ENCODE data around the gene TMEM273. TPM values are rescaled to one million over a fixed set of nuclear protein-coding genes. Genes with fewer than 3 reads are reported as not detected.

The TMEM273 gene
- total RNA-seq, 2 experiments from 2014 or later: 44.9 to 72.0 TPM

DNA sequence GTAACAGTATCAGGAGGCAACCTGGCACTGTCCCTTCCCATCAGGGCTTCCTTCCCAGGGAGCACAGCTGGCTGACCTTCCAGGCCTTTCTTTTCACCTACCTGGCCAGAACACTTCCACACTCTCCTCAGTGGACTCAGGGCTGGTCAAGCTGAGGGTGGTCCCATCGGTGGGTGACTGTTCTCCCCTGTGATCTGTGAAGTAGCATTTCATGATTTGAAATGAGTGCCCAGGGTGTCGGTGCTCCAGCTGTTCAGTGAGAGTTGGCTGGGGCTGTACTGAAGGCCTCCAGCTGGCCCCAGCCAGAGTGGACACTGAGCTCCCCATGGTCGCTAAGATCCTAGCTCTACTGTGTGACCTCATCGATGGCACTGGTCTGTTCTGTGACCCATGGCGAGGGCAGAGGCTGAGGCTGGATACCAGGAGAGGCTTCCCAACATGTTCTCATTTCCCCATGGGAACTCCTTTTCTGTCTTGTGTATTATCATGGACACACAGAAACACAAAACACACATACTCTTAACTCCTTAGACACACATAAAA, 54.4 kb downstream of the TMEM273 start, which contains the start of gene FAM170B:
FAM170B (minus strand) TSS at position 316 of the 543 bp plus-strand sequence; CDS start at position 213, 103 bp downstream.
- Mint-ChIP-seq H3K9me3 (ENCODE audit: low read depth) (no peaks in the 10 kb centered on the region), H3K36me3 (no peaks in the 10 kb centered on the region), H3K27ac (no peak within 1 kb of the TSS), H3K27me3 (peaks cover 36% of the 10 kb centered on the region), H3K4me3 (no peak within 1 kb of the TSS), H3K4me1 (peaks cover 3% of the 10 kb centered on the region)
- DNase-seq (no peak), ATAC-seq (no peak)
- CTCF ChIA-PET: no interaction called here

DNA sequence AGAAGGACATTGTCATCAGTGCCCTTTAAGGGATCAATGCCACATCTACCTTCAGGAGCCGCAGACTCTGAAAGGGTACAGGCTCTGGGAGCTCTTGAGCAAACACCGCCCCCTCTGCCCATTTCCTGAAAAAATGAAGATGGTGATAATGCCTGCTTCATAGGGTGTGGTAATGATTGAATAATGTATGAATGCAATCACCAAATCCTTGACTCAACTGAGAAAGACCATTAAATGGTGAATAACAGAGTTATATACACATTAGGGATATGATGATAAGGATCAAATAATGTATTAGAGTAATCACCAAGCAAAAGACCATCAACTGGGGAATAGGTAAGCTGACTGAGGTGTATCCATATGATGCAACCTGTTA, 55.8 kb downstream of the TMEM273 start:
- Mint-ChIP-seq H3K36me3 (no peaks in the 10 kb centered on the region), H3K27ac (no peak overlapping the region), H3K27me3 (peaks cover 44% of the 10 kb centered on the region), H3K4me1 (peaks cover 3% of the 10 kb centered on the region), H3K4me3 (no peak overlapping the region), H3K9me3 (ENCODE audit: low read depth) (no peaks in the 10 kb centered on the region)
- CTCF ChIA-PET: no interaction called here
- no peak for DNase-seq
- no peak for ATAC-seq

GRCh38 chr10:49131507-49132361, 56.5 kb downstream of the TMEM273 start:
- Mint-ChIP-seq H3K36me3 (no peaks in the 10 kb centered on the region), H3K9me3 (ENCODE audit: low read depth) (no peaks in the 10 kb centered on the region), H3K27me3 (peaks cover 43% of the 10 kb centered on the region), H3K4me1 (peaks cover 3% of the 10 kb centered on the region), H3K4me3 (no peak overlapping the region), H3K27ac (no peak overlapping the region)
- CTCF ChIA-PET: no interaction called here
- no peak for DNase-seq
- no peak for ATAC-seq

DNA sequence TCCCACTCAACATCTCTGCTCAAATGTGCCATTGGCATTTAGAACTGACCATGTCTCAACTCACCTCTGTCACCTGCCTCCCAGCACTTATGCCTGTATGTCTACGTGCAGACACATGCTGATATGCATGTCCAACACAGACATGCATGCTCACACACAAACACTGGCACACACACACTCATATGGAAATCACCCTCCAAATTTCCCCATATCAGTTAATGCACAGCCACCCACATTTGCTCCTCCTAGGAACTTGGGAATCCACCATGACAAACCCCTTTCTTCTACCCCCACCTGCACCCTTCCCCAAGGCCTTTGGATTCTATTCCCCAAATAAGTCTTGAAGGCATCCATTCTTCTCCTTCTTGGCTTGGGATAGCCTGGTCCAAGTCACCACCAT, 58.8 kb downstream of the TMEM273 start:
- no peaks in the 10 kb centered on the region for H3K36me3 Mint-ChIP-seq
- peaks cover 3% of the 10 kb centered on the region for H3K9me3 Mint-ChIP-seq (ENCODE audit: low read depth)
- DNase-seq: no peak
- peaks cover 34% of the 10 kb centered on the region for H3K27me3 Mint-ChIP-seq
- no peaks in the 10 kb centered on the region for H3K4me1 Mint-ChIP-seq
- CTCF ChIA-PET: no interaction called here
- H3K4me3 Mint-ChIP-seq: no peak overlapping the region
- no peak for ATAC-seq
- no peak overlapping the region for H3K27ac Mint-ChIP-seq

- CTCF ChIA-PET: no interaction called here
- DNase-seq (no peak), ATAC-seq (no peak)
- no peaks in the 10 kb centered on the region for H3K36me3 Mint-ChIP-seq
- H3K27ac Mint-ChIP-seq: no peak overlapping the region
- no peaks in the 10 kb centered on the region for H3K4me1 Mint-ChIP-seq
- H3K9me3 Mint-ChIP-seq (ENCODE audit: low read depth): peaks cover 4% of the 10 kb centered on the region
- H3K27me3 Mint-ChIP-seq: peaks cover 32% of the 10 kb centered on the region
- no peak overlapping the region for H3K4me3 Mint-ChIP-seq
Measured at GRCh38 chr10:49128854-49129253, 59.3 kb downstream of the TMEM273 start.

DNA sequence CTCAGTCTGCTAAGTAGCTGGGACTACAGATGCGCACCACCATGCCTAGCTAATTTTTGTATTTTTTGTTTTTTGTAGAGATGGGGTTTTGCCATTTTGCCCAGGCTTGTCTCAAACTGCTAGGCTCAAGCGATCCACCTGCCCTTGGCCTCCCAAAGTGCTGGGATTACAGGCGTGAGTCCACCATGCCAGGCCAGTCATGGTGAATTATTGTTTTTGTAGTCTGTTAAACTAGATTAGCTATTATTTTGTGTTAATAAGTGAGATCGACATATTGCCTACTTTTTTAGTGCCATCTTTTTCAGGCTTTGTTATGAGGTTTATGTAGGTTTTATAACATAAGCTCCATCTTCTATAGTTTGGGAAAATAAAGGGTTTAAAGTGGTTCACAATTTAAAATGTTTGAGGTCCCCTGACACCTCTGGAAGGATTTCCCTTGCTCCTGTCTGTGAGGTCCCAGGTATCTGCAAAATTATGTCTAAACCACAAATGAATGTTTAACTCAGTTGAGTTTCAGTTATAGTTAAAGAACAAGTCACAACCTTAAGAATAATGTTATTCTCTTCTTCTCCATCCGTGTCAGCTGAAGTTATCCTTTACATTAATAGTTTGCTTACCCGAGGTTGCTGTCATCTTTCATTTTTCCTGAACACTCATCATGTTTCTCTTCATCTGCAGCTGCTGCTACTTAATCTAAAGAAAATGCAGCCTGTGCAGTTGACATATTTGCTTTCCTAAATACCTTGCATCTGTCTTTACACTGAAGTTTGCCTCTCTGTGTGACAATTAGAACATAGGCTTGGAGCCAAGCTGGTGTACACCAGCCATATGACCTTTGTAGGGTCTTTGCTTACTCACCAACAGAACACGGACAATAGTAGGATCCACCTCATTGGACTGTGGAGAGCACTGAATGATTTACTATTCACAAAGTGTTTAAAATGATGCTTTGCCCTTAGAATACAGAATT, 63.9 kb downstream of the TMEM273 start:
- H3K27me3 Mint-ChIP-seq: peaks cover 43% of the 10 kb centered on the region
- ATAC-seq (no peak), DNase-seq (no peak)
- CTCF ChIA-PET: no interaction called here
- no peak overlapping the region for H3K4me3 Mint-ChIP-seq
- peaks cover 4% of the 10 kb centered on the region for H3K9me3 Mint-ChIP-seq (ENCODE audit: low read depth)
- no peak overlapping the region for H3K27ac Mint-ChIP-seq
- H3K36me3 Mint-ChIP-seq: no peaks in the 10 kb centered on the region
- no peaks in the 10 kb centered on the region for H3K4me1 Mint-ChIP-seq

- Mint-ChIP-seq H3K4me1 (no peaks in the 10 kb centered on the region), H3K27ac (no peak overlapping the region), H3K4me3 (no peak overlapping the region), H3K36me3 (no peaks in the 10 kb centered on the region), H3K27me3 (peaks cover 59% of the 10 kb centered on the region), H3K9me3 (ENCODE audit: low read depth) (peaks cover 4% of the 10 kb centered on the region)
- ATAC-seq (no peak), DNase-seq (no peak)
- CTCF ChIA-PET: interaction anchor here (0.6 kb wide), 1 partner anchor 329 kb away, joined by 3 read pairs; no protein-coding TSS in a partner anchor
Measured at GRCh38 chr10:49120911-49121310, 67.3 kb downstream of the TMEM273 start.

DNA sequence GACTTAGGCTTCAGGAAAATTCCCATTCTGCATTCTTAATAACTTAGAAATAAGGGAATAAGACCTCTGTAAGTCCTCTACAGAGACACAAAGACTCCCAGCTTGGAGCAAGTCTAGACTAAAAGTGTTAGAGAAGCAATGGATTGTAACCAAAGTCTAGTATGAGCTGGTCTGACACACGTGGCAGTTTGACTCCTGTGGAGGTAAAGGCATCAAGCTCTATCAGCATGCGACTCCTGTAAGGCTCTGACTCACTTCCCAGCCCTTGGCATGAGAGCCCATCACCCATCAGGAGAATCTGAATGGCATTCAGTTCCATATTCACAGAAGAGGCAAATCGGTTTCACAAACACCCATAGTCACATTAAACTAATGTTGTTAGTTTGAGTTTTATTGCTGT, 68.4 kb downstream of the TMEM273 start:
- H3K4me1 Mint-ChIP-seq: peaks cover 2% of the 10 kb centered on the region
- peaks cover 4% of the 10 kb centered on the region for H3K9me3 Mint-ChIP-seq (ENCODE audit: low read depth)
- no peak overlapping the region for H3K4me3 Mint-ChIP-seq
- ATAC-seq (no peak), DNase-seq (no peak)
- H3K27me3 Mint-ChIP-seq: peaks cover 63% of the 10 kb centered on the region
- no peak overlapping the region for H3K27ac Mint-ChIP-seq
- no peaks in the 10 kb centered on the region for H3K36me3 Mint-ChIP-seq
- CTCF ChIA-PET: interaction anchor here (0.9 kb wide), 1 partner anchor 463 kb away, joined by 4 read pairs; no protein-coding TSS in a partner anchor

DNA sequence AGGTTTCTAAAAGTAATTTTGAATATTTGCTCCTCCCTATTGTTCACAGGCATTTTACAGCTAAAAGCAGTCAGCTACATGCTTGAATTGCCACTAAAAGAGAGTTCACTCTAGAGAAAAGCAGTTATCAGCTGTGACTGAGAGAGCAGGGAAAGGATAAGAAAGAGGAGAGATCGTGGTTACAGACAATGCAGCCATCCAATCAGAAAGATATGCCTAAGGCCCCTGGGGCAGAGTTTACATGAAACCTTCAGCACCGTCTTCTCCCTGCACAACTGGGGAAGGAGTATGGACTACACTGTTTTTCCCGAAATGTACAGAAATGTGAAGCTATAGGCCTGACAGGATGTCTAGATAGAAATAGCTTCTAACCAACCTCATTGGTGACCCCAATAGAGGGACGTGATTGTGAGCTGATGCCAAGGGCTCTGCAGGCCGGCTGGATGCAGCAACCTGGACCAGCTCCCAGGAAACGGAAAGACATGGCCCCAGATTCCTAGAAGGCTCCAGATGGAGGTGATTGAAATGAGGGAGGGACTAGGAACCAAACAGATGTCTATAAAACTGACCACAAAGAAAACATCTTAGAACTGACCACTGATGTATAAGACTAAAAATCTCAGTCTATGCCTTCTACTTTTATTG, 69.6 kb downstream of the TMEM273 start:
- Mint-ChIP-seq H3K27me3 (peaks cover 68% of the 10 kb centered on the region), H3K27ac (no peak overlapping the region), H3K36me3 (no peaks in the 10 kb centered on the region), H3K4me1 (peaks cover 4% of the 10 kb centered on the region), H3K9me3 (ENCODE audit: low read depth) (no peaks in the 10 kb centered on the region), H3K4me3 (no peak overlapping the region)
- DNase-seq (no peak), ATAC-seq (no peak)
- CTCF ChIA-PET: no interaction called here

- no peak overlapping the region for H3K27ac Mint-ChIP-seq
Measured at GRCh38 chr10:49117376-49118070, 70.7 kb downstream of the TMEM273 start.

DNA sequence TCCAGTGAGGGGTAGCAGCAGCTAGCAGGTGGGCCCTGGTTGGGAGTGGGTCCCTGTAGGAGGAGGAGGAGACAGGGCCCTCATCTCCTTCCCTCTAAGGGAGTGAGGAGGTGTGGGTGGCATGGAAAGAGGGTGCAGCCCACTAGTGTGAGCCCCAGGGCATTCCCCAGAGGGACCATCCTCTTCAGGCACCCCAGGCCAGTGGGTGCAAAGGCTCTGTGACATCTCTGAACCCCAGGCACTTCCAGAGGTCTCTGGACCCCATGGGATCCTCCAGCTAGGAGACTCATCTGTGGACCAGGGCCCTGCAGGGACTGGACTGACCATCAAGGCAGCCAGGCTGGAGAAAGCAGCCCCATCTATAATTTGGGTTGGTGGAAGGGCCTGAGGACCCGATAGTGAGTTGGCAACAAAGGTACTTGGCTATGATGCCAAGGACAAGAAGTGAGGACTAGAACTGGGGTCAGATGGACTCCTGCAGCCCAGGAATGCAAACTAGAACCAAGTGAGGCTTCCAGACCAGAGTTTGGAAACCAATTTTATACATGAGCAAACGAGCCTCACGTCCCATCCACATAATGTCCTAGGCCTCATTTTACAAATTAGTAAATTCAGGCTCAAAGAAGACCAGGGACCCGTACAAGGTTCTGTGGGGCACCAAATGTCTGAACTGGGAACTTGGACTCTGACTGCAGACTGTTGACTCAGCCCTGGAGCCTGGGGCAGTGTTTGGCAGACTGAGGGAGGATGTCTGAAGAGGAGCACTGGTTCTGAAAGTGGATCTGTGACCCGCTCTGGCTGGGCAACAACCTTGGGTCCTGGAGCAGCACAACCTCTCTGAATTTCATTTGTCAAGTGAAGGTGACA, 71.4 kb downstream of the TMEM273 start:
- CTCF ChIA-PET: no interaction called here
- Mint-ChIP-seq H3K36me3 (no peaks in the 10 kb centered on the region), H3K4me1 (peaks cover 4% of the 10 kb centered on the region), H3K27ac (no peak overlapping the region), H3K4me3 (no peak overlapping the region), H3K9me3 (ENCODE audit: low read depth) (no peaks in the 10 kb centered on the region), H3K27me3 (peaks cover 68% of the 10 kb centered on the region)
- ATAC-seq: no peak
- DNase-seq: no peak

More at GRCh38 chr10:49117376-49118070, 70.7 kb downstream of the TMEM273 start:
- ATAC-seq (no peak), DNase-seq (no peak)
- Mint-ChIP-seq H3K9me3 (ENCODE audit: low read depth) (no peaks in the 10 kb centered on the region), H3K4me1 (peaks cover 4% of the 10 kb centered on the region), H3K36me3 (no peaks in the 10 kb centered on the region), H3K27me3 (peaks cover 68% of the 10 kb centered on the region), H3K4me3 (no peak overlapping the region)
- CTCF ChIA-PET: no interaction called here

Data from activated CD8-positive, alpha-beta memory T cell treated with anti-CD3 and anti-CD28 coated beads, Interleukin-2, amount 10 ng/mL, durations not matched to agents 7 days and 5 days (primary cell).